A549 (cell line): ENCODE results near the gene WIPF3. TPM values are rescaled to one million over a fixed set of nuclear protein-coding genes. Genes with fewer than 3 reads are reported as not detected.

Experiments
- ATAC-seq, 2 experiments: fragments of 200-7000 bp in 1 of 2; fragments of >200 bp in 1 of 2; cut with Nextera tagmentation in 1 of 2; cut with Tn5 transposase in 1 of 2; 3 replicates each; pipeline versions ENCODE4 v1.8.0 to v1.9.1; 2018 to 2020; ENCODE audit warnings: mild to moderate bottlenecking in 1 of 2, moderate library complexity in 1 of 2
- CTCF ChIA-PET: fragments of 300-600 bp; sonication (Branson Sonifier 250); formaldehyde crosslinking; extraction: SDS; loops from one replicate; lab custom pipeline; 2021; ENCODE audit warnings: antibody characterized with exemption, inconsistent platforms; lab: Yijun Ruan, JAX
- POLR2A ChIA-PET: fragments of 350-600 bp; formaldehyde crosslinking; extraction: SDS; loops from one replicate; lab custom pipeline; 2021; ENCODE audit warnings: antibody characterized with exemption, inconsistent platforms; lab: Yijun Ruan, JAX
- DNase-seq, 2 experiments: peaks; one replicate each; pipeline versions ENCODE4 v3.0.0 to v3.0.0-alpha.2; 2011 to 2016; ENCODE audit warnings: low read depth in 1 of 2, low spot score in 1 of 2
- FAIRE-seq: peaks from 2 replicates; lab custom pipeline; 2011; peaks lifted over from hg19 to GRCh38; lab: Jason Lieb, UNC
- H3K27ac ChIP-seq, 2 experiments: fragments of >200 bp; sonication (Bioruptor Twin); formaldehyde crosslinking; 3 replicates each; pipeline ENCODE4 v1.5.1; 2016 to 2017
- H3K4me1 ChIP-seq: fragments of >200 bp; sonication (Bioruptor Twin); formaldehyde crosslinking; 3 replicates; pipeline ENCODE4 v1.6.1; 2016
- H3K4me2 ChIP-seq: fragments of >200 bp; sonication (Bioruptor Twin); formaldehyde crosslinking; 3 replicates; pipeline ENCODE4 v1.6.1; 2016
- H3K4me3 ChIP-seq: fragments of >200 bp; sonication (Bioruptor Twin); formaldehyde crosslinking; 3 replicates; pipeline ENCODE4 v1.5.1; 2016
- H3K9me3 ChIP-seq: fragments of >200 bp; sonication (Bioruptor Twin); formaldehyde crosslinking; 3 replicates; pipeline ENCODE4 v1.6.1; 2016
- ATOH8 ChIP-seq: fragments of 250-450 bp; sonication (Bioruptor Pico); IDR thresholded peaks from 2 replicates; pipeline ENCODE4 v1.5.0; 2020; ENCODE audit warnings: low read depth, mild to moderate bottlenecking, moderate library complexity
- CBX2 ChIP-seq: fragments of 200-600 bp; sonication (generic); IDR thresholded peaks from 2 replicates; pipeline ENCODE4 v1.6.1; 2016; ENCODE audit warnings: low read depth, mild to moderate bottlenecking, borderline replicate concordance
- CBX8 ChIP-seq: fragments of 200-600 bp; sonication (generic); IDR thresholded peaks from 2 replicates; pipeline ENCODE4 v1.6.1; 2016
- CEBPB ChIP-seq, 2 experiments: fragments of >200 bp in 1 of 2; sonication (Bioruptor Twin) in 1 of 2; formaldehyde crosslinking in 1 of 2; IDR thresholded peaks; 2 replicates each; pipeline ENCODE4 v1.6.1; 2012 to 2016
- CTCF ChIP-seq: fragments of >200 bp; sonication (Bioruptor Twin); formaldehyde crosslinking; IDR thresholded peaks from 3 replicates; pipeline ENCODE4 v1.5.1; 2016
- ESRRA ChIP-seq: fragments of 150-350 bp; IDR thresholded peaks from 2 replicates; pipeline ENCODE4 v1.6.1; 2014; ENCODE audit warnings: mild to moderate bottlenecking, low read length, borderline replicate concordance
- FOSL2 ChIP-seq, 2 experiments: fragments of 450-650 bp in 1 of 2; fragments of >200 bp in 1 of 2; sonication (Bioruptor Twin) in 1 of 2; formaldehyde crosslinking; IDR thresholded peaks; 2 replicates each; pipeline versions ENCODE4 v1.5.0 to v1.6.1; 2016 to 2020; ENCODE audit warnings: mild to moderate bottlenecking in 1 of 2, moderate library complexity in 1 of 2
- FOXS1 ChIP-seq: fragments of 250-450 bp; sonication (Bioruptor Pico); IDR thresholded peaks from 2 replicates; pipeline ENCODE4 v1.5.0; 2020; ENCODE audit warnings: mild to moderate bottlenecking, moderate library complexity
- GATA3 ChIP-seq: IDR thresholded peaks from 2 replicates; pipeline ENCODE4 v1.6.1; 2012; ENCODE audit warnings: borderline replicate concordance
- HMGXB4 ChIP-seq: fragments of 250-450 bp; sonication (Bioruptor Pico); IDR thresholded peaks from 2 replicates; pipeline ENCODE4 v1.5.0; 2021; ENCODE audit warnings: mild to moderate bottlenecking, moderate library complexity, borderline replicate concordance
- HOXA7 ChIP-seq: fragments of 250-450 bp; sonication (Bioruptor Pico); IDR thresholded peaks from 2 replicates; pipeline ENCODE4 v1.5.0; 2020; ENCODE audit warnings: mild to moderate bottlenecking, moderate library complexity
- KDM1A ChIP-seq: fragments of 200-600 bp; sonication (generic); IDR thresholded peaks from 2 replicates; pipeline ENCODE4 v1.6.1; 2016; ENCODE audit warnings: low read depth, mild to moderate bottlenecking
- MYC ChIP-seq: IDR thresholded peaks from 2 replicates; pipeline ENCODE4 v1.6.1; 2012; ENCODE audit warnings: mild to moderate bottlenecking, inconsistent platforms, low read length, improper control_type of control experiment, borderline replicate concordance
- RAD21 ChIP-seq, 2 experiments: fragments of >200 bp in 1 of 2; sonication (Bioruptor Twin) in 1 of 2; formaldehyde crosslinking in 1 of 2; IDR thresholded peaks in 1 of 2; conservative IDR thresholded peaks in 1 of 2; 2 replicates in 1 of 2; 3 replicates in 1 of 2; pipeline ENCODE4 v1.6.1; 2012 to 2018; ENCODE audit warnings: inconsistent platforms in 1 of 2
- RARB ChIP-seq: fragments of 250-450 bp; sonication (Bioruptor Pico); IDR thresholded peaks from 2 replicates; pipeline ENCODE4 v1.8.0; 2021; ENCODE audit warnings: mild to moderate bottlenecking, moderate library complexity
- SMC3 ChIP-seq: fragments of >200 bp; sonication (Bioruptor Twin); formaldehyde crosslinking; IDR thresholded peaks from 3 replicates; pipeline ENCODE4 v1.6.1; 2018; ENCODE audit warnings: inconsistent platforms
- TP53 ChIP-seq: fragments of 250-450 bp; sonication (Bioruptor Pico); IDR thresholded peaks from 2 replicates; pipeline ENCODE4 v1.5.0; 2021; ENCODE audit warnings: mild to moderate bottlenecking, moderate library complexity
- ZC3H11A ChIP-seq: fragments of 450-650 bp; IDR thresholded peaks from 2 replicates; pipeline ENCODE4 v1.6.1; 2014; ENCODE audit warnings: antibody characterized with exemption, mild to moderate bottlenecking
- WGBS: methylation state at CpG from one replicate; pipeline ENCODE4 v1.1.6; 2017; ENCODE audit errors: missing lambda C conversion rate; 5-methylcytosine and 5-hydroxymethylcytosine counted together
- polyA plus RNA-seq, 4 experiments: library from polyadenylated mRNA; depleted of rRNA in 3 of 4; stranded (reverse); fragments of >200 nt; fragmentation: RNase III in 1 of 4; extraction: RNeasy Plus Mini Kit Qiagen cat#74134 plus additional on column Dnase treatment in 1 of 4; gene quantifications; 2 replicates in 3 of 4; 3 replicates in 1 of 4; pipeline ENCODE4 v1.2.3, GENCODE V29; 2011 to 2017

Gene WIPF3
- polyA plus RNA-seq, 2 of the 4 experiments (the other 2 are of a cell fraction) = 0.10 to 0.30 TPM

- ChIA-PET POLR2A (no interaction called here), CTCF (interaction anchor here (1.3 to 1.7 kb wide), 2 partner anchors 24 kb away, joined by 3 to 8 read pairs; no protein-coding TSS in a partner anchor)
- DNase-seq = no peak
- WGBS = 94% methylated on average over 4 of the region's 4 CpGs
- Histone ChIP-seq H3K4me1 (no peaks in the 10 kb centered on the region), H3K4me3 (no peak overlapping the region), H3K27ac (no peak overlapping the region), H3K4me2 (no peak overlapping the region), H3K9me3 (no peaks in the 10 kb centered on the region)
- TF ChIP-seq ZC3H11A = no peak
- no peak for TF ChIP-seq CBX8
- TF ChIP-seq MYC = no peak
- TF ChIP-seq GATA3 = no peak
- no peak for TF ChIP-seq RARB (CRISPR knock-in tag)
- TF ChIP-seq ATOH8 (CRISPR knock-in tag) = no peak
- FAIRE-seq = no peak
- ATAC-seq = no peak
These were observed 139.0 kb downstream of the WIPF3 start for GRCh38 chr7:29945259-29945809.

- WGBS = 86% methylated on average over 5 of the region's 5 CpGs
- DNase-seq (peak; percentile 12 to 46), FAIRE-seq (no peak), ATAC-seq (peak; percentile 55 to 85; a peak in 4 of 6 replicates)
- H3K9me3 ChIP-seq = no peaks in the 10 kb centered on the region
- H3K27ac ChIP-seq = no peak overlapping the region
- TF ChIP-seq KDM1A (no peak), HOXA7 (no peak), CTCF (peak; percentile 25; the same call in 2 of the 3 replicates), SMC3 (peak; percentile 28; the same call in 1 of the 3 replicates), RARB (CRISPR knock-in tag) (no peak), HMGXB4 (CRISPR knock-in tag) (no peak), RAD21 (conservative IDR thresholded peaks at IDR 0.05 in 1 of 2, IDR thresholded peaks at IDR 0.05 in 1 of 2) (peak; percentile 13 to 40; a peak in 2 of 5 replicates), CEBPB (IDR thresholded peaks at IDR 0.05) (no peak)
- no peak overlapping the region for H3K4me2 ChIP-seq
- ChIA-PET CTCF (interaction anchor here (0.6 to 1.7 kb wide), 2 partner anchors 25 to 207 kb away, joined by 3 to 8 read pairs; no protein-coding TSS in a partner anchor), POLR2A (no interaction called here)
- H3K4me3 ChIP-seq = no peak overlapping the region
- H3K4me1 ChIP-seq = no peaks in the 10 kb centered on the region
These were observed 140.3 kb downstream of the WIPF3 start for GRCh38 chr7:29946428-29947186.

- ATAC-seq = no peak
- Histone ChIP-seq H3K4me3 (no peak overlapping the region), H3K9me3 (no peaks in the 10 kb centered on the region)
- DNase-seq = no peak
- POLR2A ChIA-PET = no interaction called here
- CTCF ChIA-PET = no interaction called here
- TF ChIP-seq TP53 (CRISPR knock-in tag) = no peak
- no peak for TF ChIP-seq CBX2
- no peak for TF ChIP-seq ESRRA
- no peak for TF ChIP-seq FOSL2 (IDR thresholded peaks at IDR 0.05)
- TF ChIP-seq FOSL2 (CRISPR knock-in tag; IDR thresholded peaks at IDR 0.05) = no peak
- TF ChIP-seq FOXS1 = no peak
- TF ChIP-seq, all 56 proteins: peak for 0
- Histone ChIP-seq H3K27ac (no peak overlapping the region), H3K4me2 (no peak overlapping the region), H3K4me1 (0 out of 3 replicates have a peak, but pooled peaks cover 1% of the 10 kb centered on the region)
- 83% methylated on average over 2 of the region's 2 CpGs for WGBS
- no peak for FAIRE-seq
These were observed 142.3 kb downstream of the WIPF3 start for GRCh38 chr7:29948587-29948986.
